ELR (cell line): ENCODE measurements around the gene MYL10.
"Not testable (repeated sequence)": the region's sequence is repeated elsewhere in the genome, so short reads cannot be mapped to it uniquely, and the experiment has no call there.

Experiments
- DNase-seq: peaks from one replicate; pipeline ENCODE4 v3.0.0-alpha.2; 2015; ENCODE audit warnings: low read depth

Gene MYL10

GRCh38 chr7:101618207-101618839, 10.8 kb downstream of the MYL10 start:
- peak; percentile 65 for DNase-seq

DNA sequence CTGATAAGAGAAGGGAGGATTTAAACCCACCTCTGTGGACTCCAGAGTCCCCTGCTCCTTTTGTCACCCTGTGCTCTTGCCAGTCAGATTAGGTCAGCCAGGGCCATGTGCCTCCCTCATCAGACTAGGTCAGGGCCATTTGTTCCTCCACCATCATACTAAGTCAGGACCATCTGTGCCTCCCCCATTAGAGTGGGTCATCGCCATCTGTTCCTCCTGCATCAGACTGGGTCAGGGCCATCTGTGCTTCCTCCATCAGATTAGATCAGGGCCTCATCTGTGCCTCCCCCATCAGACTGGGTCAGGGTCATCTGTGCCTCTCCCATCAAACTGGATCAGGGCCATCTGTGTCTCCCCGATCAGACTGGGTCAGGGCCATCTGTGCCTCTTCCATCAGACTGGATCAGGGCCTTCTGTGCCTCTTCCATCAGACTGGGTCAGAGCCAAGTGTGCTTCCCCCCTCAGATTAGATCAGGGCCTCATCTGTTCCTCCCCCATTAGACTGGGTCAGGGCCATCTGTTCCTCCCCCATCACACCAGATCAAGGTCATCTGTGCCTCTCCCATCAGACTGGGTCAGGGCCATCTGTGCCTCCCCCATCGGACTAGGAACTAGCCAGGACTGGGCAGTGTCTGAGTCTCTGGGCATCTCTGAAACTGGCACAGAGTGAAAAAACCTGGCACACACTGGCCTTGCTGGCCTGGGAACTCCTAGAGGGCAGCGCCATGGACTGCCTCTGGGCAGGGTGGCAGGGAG, 11.5 kb downstream of the MYL10 start:
- DNase-seq = no peak

GRCh38 chr7:101615446-101615845, 13.7 kb downstream of the MYL10 start:
- no peak for DNase-seq

GRCh38 chr7:101614939-101615302, 14.2 kb downstream of the MYL10 start:
- DNase-seq = peak; percentile 60

- DNase-seq = no peak
Observed at GRCh38 chr7:101614098-101614938, 14.8 kb downstream of the MYL10 start.

DNA sequence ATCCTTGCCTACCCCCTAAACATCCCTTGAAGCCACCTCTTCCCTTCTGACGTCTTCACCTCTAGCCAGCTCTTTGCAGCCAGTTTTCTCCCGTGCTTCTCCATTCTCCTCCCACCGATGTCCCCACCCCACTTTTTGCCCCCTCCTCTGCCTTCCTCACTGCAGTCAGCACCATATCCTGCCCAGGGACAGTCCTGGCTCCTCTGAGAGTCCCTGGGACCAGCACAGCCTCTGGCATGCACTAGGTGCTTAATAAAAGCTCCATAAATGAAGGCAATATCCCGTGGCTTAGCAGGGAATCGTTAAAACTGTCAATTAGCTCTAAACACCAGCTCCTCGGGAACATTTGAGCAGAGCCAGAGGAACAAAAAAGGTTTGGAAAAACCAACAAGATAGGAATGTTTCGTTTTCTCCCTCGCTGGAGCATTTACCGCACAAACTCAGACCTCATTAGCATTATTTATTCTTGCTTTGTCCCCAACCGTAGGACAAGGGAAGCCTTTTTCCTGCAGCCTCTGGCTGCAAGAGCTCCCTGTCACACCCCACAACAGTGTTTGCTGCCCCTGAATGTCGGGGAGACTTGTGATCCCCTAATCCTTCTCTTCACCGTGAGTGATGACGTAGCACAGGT, 16.1 kb downstream of the MYL10 start:
- DNase-seq = no peak

DNA sequence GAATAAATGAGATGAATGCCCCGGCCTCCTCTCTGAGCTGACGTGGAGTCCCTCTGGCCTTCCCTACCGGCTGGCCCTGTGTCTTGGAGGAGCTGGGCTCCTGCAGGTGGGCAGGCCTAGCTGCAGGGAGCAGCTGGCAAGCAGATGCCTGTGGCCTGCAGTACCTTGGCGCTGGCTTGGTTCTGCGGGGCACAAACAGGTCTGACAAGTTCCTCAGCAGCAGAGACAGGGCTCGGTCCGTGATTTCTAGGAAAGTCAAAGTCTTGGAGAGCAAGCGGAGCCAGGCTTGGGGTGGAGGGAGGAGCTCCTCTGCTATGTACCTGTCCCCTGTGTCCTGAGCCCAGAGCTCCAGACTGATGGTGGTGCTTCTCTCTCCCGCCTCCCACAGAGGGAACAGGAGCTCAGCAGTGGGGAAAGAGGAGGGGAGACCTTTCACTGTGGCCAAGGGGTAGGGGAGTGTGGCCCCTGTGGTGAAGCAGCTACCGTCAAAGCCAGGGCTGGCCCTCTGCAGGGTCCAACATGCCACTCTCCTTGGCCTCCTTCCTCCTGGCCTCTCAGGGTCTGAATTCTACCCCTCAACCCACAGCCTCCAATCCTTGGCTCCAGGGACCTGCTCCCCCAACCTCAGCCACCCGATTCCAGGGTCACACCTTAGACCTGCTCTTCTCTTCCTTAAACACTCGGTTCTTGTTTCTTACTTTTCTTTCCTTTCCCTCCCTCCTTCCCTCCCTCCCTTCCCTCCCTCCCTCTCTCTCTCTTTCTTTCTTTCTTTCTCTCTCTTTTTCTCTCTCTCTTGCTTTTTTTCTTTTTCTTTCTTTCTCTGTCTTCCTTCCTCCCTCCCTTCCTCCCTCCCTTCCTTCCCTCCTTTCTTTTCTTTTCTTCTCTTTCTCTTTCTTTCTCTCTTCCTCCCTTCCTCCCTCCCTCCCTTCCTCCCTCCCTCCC, 20.1 kb downstream of the MYL10 start:
- no peak for DNase-seq

- no peak for DNase-seq
Observed at GRCh38 chr7:101606498-101606923, 22.6 kb downstream of the MYL10 start.

- DNase-seq = no peak
Observed at GRCh38 chr7:101605611-101606497, 23.2 kb downstream of the MYL10 start.

DNA sequence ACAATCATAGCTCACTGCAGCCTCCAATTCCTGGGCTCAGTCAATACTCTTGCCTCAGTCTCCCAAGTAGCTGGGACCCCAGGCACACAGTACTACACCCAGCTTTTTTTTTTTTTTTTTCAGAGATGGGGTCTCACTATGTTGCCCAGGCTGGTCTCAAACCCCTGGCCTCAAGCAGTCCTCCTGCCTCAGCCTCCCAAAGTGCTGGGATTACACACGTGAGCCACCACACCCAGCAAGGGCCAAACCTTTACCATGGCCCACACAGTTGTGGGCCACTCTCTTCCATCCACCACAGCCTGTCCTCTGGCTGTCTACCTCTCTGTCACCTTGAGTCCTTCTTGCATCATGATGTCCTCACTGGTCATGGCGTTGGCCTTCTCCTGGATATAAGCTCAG, 24.2 kb downstream of the MYL10 start:
- DNase-seq = not testable (repeated sequence)

GRCh38 chr7:101604331-101604933, 24.7 kb downstream of the MYL10 start:
- DNase-seq = no peak

GRCh38 chr7:101602484-101603241, 26.4 kb downstream of the MYL10 start:
- DNase-seq = peak; percentile 76

GRCh38 chr7:101602082-101602481, 27.0 kb downstream of the MYL10 start:
- no peak for DNase-seq

- DNase-seq = no peak
Observed at GRCh38 chr7:101599787-101600186, 29.3 kb downstream of the MYL10 start.

GRCh38 chr7:101598986-101599771, 29.9 kb downstream of the MYL10 start:
- no peak for DNase-seq

GRCh38 chr7:101598422-101598985, 30.6 kb downstream of the MYL10 start:
- DNase-seq = no peak

DNA sequence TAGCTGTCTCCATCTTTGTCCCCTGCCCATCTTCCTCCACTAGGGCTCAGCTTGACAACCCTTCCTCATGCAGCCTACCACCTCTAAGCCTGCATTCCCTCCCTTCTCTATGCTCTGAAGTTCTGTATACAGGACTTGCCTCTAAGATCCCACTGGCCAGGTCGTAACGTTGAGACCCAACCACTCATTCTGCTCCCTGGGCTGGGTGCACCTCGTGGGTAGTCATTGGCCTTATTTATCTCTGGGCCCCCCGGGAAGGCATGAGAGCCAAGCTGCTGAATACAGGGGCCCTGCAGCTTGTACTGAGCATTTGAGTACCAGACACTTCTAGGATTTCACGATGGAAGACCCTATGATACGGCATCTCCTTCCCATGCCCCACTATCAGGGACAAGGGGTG, 31.2 kb downstream of the MYL10 start:
- no peak for DNase-seq

DNA sequence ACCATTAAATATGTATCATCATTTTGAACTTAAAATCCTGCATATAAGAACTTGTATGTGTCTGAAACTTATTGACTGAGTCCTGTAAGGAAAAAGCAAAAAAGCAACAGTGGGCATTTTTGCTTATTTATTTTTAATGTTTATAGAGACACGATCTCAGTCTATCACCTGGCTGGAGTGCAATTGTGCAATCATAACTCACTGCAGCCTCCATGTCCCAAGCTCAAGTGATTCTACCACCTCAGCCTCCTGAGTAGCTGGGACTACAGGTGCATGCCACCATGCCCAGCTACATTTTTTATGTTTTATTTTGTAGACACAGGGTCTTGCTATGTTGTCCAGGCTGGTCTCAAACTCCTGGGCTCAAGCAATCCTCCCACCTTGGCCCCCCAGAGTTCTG, 32.2 kb downstream of the MYL10 start:
- DNase-seq = no peak
